ENCODE measurements around the gene WFS1. TPM values are rescaled to one million over a fixed set of nuclear protein-coding genes. Genes with fewer than 3 reads are reported as not detected.

WFS1 gene
- total and polyA plus RNA-seq, 2 donors (not counting 3 experiments of a cell fraction or from before 2014, with no cell fraction given): 48.2 to 70.0 TPM

DNA sequence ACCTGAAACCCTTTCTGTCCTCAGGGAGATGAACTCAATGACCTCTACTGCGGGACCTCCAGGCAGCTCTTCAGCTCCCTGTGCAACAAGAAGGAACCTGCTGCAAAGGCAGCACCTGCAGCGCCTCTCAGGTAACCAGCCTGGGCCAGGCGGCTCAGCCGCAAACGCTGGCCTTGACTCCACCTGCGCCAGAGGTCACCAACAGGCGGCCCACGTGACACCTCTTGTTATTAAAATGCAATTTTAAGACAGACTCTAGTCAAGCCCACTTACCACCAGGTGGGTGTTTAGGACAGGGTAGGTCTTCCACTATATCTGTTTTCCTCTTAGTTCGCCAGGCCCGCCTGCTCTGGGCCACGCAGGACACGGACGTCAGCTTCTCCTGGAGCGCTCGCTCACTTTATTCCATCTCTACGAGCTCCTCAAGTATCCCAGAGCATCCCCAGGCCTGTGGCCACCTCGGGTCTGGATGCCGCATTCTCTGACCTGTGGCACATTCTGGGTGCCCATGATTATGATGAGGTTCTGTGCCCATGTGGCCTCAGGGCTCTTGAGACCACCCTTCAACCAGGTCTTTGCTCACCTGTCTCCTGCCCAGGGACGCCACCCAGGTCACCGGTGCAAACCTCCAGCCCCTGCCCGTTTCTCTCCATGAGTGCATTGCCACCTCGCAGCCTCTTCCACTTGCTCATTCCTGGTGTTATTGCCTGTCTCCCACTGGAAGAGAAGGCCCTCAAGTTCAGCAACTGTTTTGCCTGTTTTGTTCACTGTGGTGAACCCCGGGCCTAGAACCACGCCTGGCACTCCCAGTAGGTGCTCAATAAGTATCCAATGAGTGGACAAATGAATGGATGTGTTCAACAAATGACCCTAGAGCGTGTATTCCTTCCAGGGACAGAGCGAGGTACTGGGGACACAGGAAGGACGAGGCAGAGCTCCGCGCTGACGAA lies 36.5 kb upstream of the WFS1 start:
- no peak overlapping the region for H3K27ac ChIP-seq (ENCODE audit: insufficient read depth, low read depth, low read length)
- dilution Hi-C loops (cut with MboI; ENCODE audit: extremely low pct_ligation_motif_present, low sequenced_read_pairs): no loop called here
- H2AFZ ChIP-seq (ENCODE audit: low read depth, low read length): no peak overlapping the region
- no peak for TF ChIP-seq POLR2AphosphoS5 (IDR thresholded peaks at IDR 0.05; ENCODE audit: insufficient read depth, low read depth, low read length)
- no peak for TF ChIP-seq MYC (IDR thresholded peaks at IDR 0.05; ENCODE audit: low read depth, low read length)
- no peak for TF ChIP-seq MAX (IDR thresholded peaks at IDR 0.05; ENCODE audit: insufficient read depth, insufficient read length)
- TF ChIP-seq POLR2A (IDR thresholded peaks at IDR 0.05; ENCODE audit: low read depth, low read length): no peak
- TF ChIP-seq JUN (IDR thresholded peaks at IDR 0.05; ENCODE audit: borderline replicate concordance, insufficient read depth, insufficient read length, low read depth): no peak
- no peak for TF ChIP-seq GATA2 (IDR thresholded peaks at IDR 0.05; ENCODE audit: insufficient read depth, insufficient read length, low read depth, low read length)
- no peak for TF ChIP-seq FOS (IDR thresholded peaks at IDR 0.05; ENCODE audit: borderline replicate concordance, insufficient read depth, low read length)
- TF ChIP-seq EZH2 (IDR thresholded peaks at IDR 0.05; ENCODE audit: borderline replicate concordance, low read depth, low read length, severe bottlenecking): no peak
- TF ChIP-seq CTCF (IDR thresholded peaks at IDR 0.05; ENCODE audit: extremely low read depth in 1 of 2, insufficient read depth in 1 of 2, low read depth in 1 of 2, low read length in 2 of 2): no peak
- intact Hi-C loops (cut with micrococcal nuclease): no loop called here
- H3K4me1 ChIP-seq (ENCODE audit: control insufficient read depth, extremely low read depth, insufficient read depth, low read length): no peaks in the 10 kb centered on the region
- H3K4me3 ChIP-seq (replicated peaks in 1 of 3; ENCODE audit: insufficient read depth in 1 of 3, low read depth in 1 of 3, low read length in 3 of 3): no peak overlapping the region
- BruUV-seq (replicated peaks): no TSS peak
- H4K20me1 ChIP-seq (replicated peaks; ENCODE audit: control insufficient read depth, extremely low read depth, insufficient read depth, low read length): no peaks in the 10 kb centered on the region
- no peak overlapping the region for H3K9ac ChIP-seq (replicated peaks; ENCODE audit: extremely low read depth, insufficient read depth, low read length)
- H3K4me2 ChIP-seq (ENCODE audit: insufficient read depth, low read length): no peak overlapping the region
- H3K79me2 ChIP-seq (ENCODE audit: control insufficient read depth, insufficient read depth, low read length): no peaks in the 10 kb centered on the region
- no peak for DNase-seq (ENCODE audit: low read depth, low spot score)
- CTCF ChIA-PET: no interaction called here
- H3K27me3 ChIP-seq (ENCODE audit: control insufficient read depth in 2 of 2, insufficient read depth in 2 of 2, low read length in 2 of 2): no peaks in the 10 kb centered on the region
- H3K36me3 ChIP-seq (ENCODE audit: control insufficient read depth in 2 of 2, extremely low read depth in 1 of 2, insufficient read depth in 2 of 2, low read length in 2 of 2): no peaks in the 10 kb centered on the region
- POLR2A ChIA-PET: no interaction called here
- FAIRE-seq: no peak
- H3K9me3 ChIP-seq (replicated peaks; ENCODE audit: control insufficient read depth, insufficient read depth, low read length): no peaks in the 10 kb centered on the region
- no peaks in the 10 kb centered on the region for H3K9me1 ChIP-seq (replicated peaks; ENCODE audit: control insufficient read depth, extremely low read depth, insufficient read depth, low read length)
